Stimulated activated CD8-positive, alpha-beta memory T cell treated with anti-CD3 and anti-CD28 coated beads, Interleukin-7, amount 100 ng/mL, for 48 hours (primary cell): Measurements from ENCODE around the gene DTX2.
"Not testable (repeated sequence)": the region's sequence is repeated elsewhere in the genome, so short reads cannot be mapped to it uniquely, and the experiment has no call there.

Experiments used
- DNase-seq, 2 donors: peaks; one replicate each; pipeline ENCODE4 v3.0.0-alpha.2; 2020; ENCODE audit warnings: low read depth in 1 of 2; ENCODE audit errors: extremely low read depth in 1 of 2

DTX2 gene

GRCh38 chr7:76511200-76511910, 49.8 kb downstream of the DTX2 start:
- not testable (repeated sequence) for DNase-seq

GRCh38 chr7:76511911-76512885, 50.7 kb downstream of the DTX2 start:
- DNase-seq, result not testable (repeated sequence)

DNA sequence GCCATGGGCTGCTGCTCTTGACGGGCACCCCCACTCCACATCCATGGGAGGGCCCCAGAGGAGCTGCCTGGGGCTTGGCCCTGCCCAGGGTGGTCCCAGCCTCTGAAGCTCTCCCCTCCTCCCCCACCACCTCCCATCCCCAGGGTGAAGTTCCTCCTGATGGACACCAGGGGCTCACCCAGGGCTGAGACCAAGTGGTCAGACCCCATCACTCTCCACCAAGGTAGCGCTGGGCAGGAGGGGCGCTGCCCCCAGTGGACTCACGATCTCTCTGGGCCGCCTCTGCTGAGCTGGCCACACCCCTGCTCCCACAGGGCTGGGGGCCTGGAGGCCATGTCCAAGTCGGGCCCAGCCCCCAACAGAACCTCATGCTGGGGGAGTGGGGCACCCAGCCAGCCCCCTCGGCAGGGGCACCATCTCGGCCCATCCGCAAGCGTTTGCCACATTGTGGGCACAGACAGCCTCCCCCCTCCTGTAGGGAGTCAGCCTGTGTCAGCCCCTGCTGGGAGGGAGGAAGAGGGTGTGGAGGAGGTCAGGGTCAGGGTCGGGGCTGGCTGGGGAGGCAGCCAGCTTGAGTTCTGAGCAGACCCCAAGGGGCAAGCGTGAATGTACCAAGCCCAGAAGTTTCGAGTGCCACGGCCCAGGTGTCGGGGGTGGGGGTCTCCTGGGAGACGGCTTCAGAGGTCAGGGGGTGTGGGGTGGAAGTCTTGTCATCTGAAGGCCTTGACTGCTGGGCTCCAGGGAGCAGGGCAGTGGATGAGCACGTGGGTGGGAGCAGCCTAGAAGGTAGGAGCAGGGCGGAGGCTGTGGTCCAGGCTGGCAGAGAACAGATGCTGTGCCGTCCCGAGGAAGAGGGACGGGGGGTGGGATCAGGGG, 51.7 kb downstream of the DTX2 start:
- no peak for DNase-seq

DNA sequence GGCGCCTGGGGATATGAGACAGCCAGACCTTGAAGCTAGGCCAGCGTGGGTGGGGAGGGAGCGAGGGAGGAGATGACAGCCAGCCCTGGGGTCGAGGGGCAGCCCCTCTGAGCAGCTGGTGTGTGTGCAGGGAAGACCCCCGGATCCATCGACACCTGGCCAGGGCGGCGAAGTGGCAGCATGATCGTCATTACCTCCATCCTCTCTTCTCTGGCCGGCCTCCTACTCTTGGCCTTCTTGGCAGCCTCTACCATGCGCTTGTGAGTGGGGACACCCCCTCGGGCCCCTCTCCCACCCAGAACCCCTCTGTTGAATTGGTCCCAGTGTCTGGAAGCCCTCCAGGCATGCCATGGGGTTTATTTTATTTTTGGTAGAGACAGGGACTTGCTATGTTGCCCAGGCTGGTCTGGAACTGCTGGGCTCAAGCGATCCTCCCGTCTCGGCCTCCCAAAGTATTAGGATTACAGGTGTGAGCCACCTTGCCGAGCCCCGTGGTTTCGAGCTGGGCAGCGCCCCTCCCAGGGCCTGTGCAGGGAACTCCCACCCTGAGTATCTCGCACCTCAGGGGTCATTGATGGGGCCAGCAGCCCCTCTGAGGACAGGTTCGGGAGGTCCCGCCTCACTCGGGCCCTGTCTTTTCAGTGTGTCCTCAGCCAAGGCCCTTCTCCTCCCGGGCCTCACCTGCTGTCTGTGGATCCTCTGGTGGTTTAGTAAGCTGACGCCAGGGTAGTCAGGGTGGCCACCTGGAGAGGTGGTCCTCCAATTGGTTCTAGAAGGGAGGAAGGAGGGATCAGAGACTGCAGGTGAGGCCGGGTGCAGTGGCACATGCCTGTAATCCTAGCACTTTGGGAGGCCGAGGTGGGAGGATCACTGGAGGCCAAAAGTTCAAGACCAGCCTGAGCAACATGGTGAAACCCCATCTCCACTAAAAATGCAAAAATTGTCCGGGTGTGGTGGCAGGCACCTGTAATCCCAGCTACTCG, 52.6 kb downstream of the DTX2 start:
- no peak for DNase-seq

GRCh38 chr7:76514926-76515771, 53.6 kb downstream of the DTX2 start:
- DNase-seq, result no peak

DNA sequence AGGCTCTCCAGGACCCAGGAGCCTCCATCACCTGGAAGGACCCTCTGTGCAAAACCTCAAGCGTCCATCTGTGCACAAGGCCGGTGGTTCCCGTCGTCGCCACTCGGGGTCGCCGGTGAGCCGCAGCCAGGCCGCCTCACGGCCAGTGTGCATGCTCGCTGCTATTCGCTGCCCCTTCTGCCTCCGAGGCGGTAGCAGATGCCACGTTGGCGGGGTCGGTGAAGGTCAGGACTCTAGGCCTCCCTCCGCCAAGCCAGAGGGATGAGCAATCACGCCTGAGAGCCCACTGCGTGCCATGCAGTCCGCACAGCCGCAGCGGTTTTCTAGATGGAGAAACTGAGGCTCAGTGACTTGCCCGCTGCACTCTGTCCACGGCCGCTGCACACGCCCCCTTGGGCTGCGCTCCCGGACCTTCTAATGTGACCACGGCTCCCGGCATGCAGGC, 54.5 kb downstream of the DTX2 start:
- no peak for DNase-seq

- DNase-seq, result not testable (repeated sequence)
Observed at GRCh38 chr7:76516932-76517331, 55.4 kb downstream of the DTX2 start.

DNA sequence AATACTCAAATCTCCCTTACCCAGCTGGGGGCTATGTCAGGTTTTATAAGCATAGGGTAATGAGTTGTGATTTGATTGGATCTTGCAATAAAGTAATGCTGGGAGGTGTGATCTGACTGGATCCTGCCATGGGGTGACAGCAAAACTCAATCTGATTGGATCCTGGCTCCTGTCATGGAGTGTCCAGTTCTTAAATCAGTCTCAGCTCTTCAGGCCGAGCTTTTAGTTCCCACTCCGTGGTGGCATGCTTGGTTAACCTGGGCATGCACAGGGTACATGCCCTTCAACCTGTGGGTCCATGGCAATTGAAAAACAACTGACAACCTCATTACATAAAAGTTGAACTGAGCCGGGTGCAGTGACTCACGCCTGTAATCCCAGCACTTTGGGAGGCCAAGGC, 64.7 kb downstream of the DTX2 start:
- not testable (repeated sequence) for DNase-seq

DNA sequence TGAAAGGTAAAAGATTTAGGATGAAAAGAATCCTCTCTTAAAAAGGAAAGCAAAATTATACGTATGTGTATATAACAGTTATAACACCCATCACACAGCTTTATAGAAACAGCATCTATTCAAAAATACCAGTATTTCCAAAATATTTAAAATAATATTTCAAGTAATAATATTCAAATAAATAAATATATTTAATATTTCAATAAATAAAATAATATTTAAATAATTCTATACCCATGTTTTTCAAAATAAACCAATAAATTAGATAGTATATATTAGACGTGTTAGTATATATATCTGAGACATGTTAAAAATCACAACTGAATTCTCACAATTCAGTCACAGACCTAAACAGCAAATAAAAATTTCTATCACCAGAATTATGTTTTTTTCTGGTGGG, 70.1 kb downstream of the DTX2 start:
- not testable (repeated sequence) for DNase-seq

GRCh38 chr7:76543197-76543596, 81.7 kb downstream of the DTX2 start, which contains the start of gene SPDYE16:
TSS of gene SPDYE16 (minus strand) at chr7:76543297. CDS start at chr7:76541459, 1,838 bp downstream.
- DNase-seq, result not testable (repeated sequence)

DNA sequence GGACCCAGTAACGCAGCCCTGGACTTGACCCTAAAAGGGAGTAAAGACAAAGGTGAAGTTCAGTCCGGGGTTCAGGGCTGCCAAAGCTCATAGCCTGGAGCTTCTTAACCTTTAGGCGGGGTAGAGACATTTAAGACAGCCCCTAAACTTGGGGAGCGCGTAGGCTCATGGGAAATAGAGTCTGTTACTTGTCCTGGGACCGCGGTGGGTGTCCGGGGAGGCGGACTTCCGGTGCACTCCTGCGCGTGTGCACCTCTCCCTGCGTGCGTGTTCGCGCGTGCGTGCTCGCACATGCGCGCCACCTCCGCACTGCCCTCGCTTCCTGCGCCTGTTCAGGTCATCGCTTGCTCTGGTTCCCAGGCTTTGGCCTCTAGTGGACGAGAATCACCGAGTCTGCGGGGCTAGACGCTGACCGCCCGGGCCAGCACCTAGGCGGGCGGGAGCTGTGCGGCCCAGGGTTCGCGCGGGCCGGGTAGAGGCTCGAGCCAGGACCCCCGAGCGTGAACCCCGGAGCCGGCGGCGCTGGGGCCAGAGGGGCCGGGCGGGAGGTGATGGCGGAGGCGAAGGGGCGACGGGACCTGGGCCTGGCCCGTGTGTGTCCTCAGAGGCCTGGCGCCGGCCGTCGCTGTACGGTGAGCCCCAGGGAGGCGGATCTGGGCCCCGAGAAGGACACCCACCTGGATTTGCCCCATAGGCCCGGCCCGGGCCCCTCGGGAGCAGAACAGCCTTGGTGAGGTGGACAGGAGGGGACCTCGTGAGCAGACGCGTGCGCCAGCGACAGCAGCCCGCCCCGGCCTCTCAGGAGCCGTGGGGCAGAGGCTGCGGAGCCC, 87.7 kb downstream of the DTX2 start:
- peak; percentile 75 to 90 for DNase-seq

DNA sequence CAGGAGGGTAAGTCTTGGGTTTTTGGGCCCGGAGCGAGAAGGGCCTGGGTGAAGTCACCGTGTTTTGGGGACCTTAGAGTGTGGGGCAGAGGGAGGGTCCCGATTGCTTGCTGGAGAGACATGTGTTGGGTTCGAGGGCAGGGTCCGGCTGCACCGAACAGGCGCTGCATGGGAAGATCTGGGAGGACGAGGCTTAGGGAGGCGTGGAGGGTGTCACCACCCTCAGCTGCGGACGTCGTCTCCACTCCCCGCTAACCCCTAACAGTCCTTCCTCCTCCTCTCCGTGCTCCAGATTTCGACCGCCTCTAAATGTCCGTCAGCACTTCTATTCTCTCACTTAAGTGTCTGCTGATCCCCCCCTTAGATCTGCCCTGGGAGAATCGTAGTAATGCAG, 88.3 kb downstream of the DTX2 start:
- DNase-seq, result not testable (repeated sequence)

GRCh38 chr7:76551992-76552391, 90.5 kb downstream of the DTX2 start:
- DNase-seq, result not testable (repeated sequence)
